ENCODE measurements around the gene VTI1A.

The VTI1A gene

DNA sequence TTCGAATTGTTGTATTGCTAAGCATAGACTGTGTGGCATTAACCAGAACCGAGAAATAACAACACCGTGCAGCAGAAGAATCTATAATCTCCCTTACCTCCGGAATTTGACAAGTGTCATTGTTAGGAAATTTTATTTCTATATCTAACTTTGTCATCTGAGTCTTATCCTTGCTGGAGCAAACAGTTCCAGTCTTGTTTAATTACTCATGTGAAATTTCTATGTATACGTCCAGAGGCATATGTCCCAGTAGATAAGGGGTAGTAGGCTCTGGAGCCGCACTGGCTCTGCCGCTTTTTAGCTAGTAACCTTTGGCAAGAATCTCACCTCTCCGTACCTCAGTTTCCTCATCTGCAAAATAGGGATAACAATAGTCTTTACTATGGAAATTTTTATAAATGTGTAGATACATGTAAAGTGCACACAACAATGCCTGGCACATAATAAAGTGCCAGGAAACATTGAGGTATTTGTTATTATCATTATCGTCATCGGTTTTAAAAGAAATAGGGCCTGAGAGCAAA is 228.6 kb downstream of the VTI1A start:
- H3K27ac ChIP-seq (ENCODE audit: extremely low read depth, low read depth, low read length): no peak overlapping the region
- TF ChIP-seq MZF1 (tag by site-specific recombination; IDR thresholded peaks at IDR 0.05; ENCODE audit: borderline replicate concordance) (no peak), SCRT2 (tag by site-specific recombination; IDR thresholded peaks at IDR 0.05) (no peak), ZFP3 (tag by site-specific recombination; IDR thresholded peaks at IDR 0.05; ENCODE audit: low read depth) (no peak), ZXDB (tag by site-specific recombination; IDR thresholded peaks at IDR 0.05) (no peak), MYNN (tag by site-specific recombination; IDR thresholded peaks at IDR 0.05; ENCODE audit: borderline replicate concordance) (no peak), KLF10 (tag by site-specific recombination; IDR thresholded peaks at IDR 0.05) (no peak), ZNF140 (tag by site-specific recombination; IDR thresholded peaks at IDR 0.05) (no peak), ZBTB7A (tag by site-specific recombination; IDR thresholded peaks at IDR 0.05; ENCODE audit: low read depth) (no peak), ZNF175 (tag by site-specific recombination; IDR thresholded peaks at IDR 0.05) (no peak), ZNF677 (tag by site-specific recombination; IDR thresholded peaks at IDR 0.05) (no peak), ZNF302 (tag by site-specific recombination; IDR thresholded peaks at IDR 0.05; ENCODE audit: low read depth) (no peak), ZNF621 (tag by site-specific recombination; IDR thresholded peaks at IDR 0.05) (no peak), ZNF658 (tag by site-specific recombination; IDR thresholded peaks at IDR 0.05) (no peak), REPIN1 (tag by site-specific recombination; IDR thresholded peaks at IDR 0.05; ENCODE audit: low read depth) (no peak), ZNF707 (tag by site-specific recombination; IDR thresholded peaks at IDR 0.05) (no peak)
- TF ChIP-seq, protein P1, sequence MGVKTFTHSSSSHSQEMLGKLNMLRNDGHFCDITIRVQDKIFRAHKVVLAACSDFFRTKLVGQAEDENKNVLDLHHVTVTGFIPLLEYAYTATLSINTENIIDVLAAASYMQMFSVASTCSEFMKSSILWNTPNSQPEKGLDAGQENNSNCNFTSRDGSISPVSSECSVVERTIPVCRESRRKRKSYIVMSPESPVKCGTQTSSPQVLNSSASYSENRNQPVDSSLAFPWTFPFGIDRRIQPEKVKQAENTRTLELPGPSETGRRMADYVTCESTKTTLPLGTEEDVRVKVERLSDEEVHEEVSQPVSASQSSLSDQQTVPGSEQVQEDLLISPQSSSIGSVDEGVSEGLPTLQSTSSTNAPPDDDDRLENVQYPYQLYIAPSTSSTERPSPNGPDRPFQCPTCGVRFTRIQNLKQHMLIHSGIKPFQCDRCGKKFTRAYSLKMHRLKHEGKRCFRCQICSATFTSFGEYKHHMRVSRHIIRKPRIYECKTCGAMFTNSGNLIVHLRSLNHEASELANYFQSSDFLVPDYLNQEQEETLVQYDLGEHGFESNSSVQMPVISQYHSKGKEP (tag by site-specific recombination; IDR thresholded peaks at IDR 0.05): no peak
- TF ChIP-seq, protein P2, sequence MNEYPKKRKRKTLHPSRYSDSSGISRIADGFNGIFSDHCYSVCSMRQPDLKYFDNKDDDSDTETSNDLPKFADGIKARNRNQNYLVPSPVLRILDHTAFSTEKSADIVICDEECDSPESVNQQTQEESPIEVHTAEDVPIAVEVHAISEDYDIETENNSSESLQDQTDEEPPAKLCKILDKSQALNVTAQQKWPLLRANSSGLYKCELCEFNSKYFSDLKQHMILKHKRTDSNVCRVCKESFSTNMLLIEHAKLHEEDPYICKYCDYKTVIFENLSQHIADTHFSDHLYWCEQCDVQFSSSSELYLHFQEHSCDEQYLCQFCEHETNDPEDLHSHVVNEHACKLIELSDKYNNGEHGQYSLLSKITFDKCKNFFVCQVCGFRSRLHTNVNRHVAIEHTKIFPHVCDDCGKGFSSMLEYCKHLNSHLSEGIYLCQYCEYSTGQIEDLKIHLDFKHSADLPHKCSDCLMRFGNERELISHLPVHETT (tag by site-specific recombination; IDR thresholded peaks at IDR 0.05): no peak
- TF ChIP-seq, protein P3, sequence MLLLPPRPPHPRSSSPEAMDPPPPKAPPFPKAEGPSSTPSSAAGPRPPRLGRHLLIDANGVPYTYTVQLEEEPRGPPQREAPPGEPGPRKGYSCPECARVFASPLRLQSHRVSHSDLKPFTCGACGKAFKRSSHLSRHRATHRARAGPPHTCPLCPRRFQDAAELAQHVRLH (tag by site-specific recombination; IDR thresholded peaks at IDR 0.05): no peak
- TF ChIP-seq, protein P4, sequence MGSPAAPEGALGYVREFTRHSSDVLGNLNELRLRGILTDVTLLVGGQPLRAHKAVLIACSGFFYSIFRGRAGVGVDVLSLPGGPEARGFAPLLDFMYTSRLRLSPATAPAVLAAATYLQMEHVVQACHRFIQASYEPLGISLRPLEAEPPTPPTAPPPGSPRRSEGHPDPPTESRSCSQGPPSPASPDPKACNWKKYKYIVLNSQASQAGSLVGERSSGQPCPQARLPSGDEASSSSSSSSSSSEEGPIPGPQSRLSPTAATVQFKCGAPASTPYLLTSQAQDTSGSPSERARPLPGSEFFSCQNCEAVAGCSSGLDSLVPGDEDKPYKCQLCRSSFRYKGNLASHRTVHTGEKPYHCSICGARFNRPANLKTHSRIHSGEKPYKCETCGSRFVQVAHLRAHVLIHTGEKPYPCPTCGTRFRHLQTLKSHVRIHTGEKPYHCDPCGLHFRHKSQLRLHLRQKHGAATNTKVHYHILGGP (tag by site-specific recombination; IDR thresholded peaks at IDR 0.05): no peak
- H3K4me3 ChIP-seq (ENCODE audit: low read depth, low read length): no peak overlapping the region
- H3K36me3 ChIP-seq (ENCODE audit: control insufficient read depth in 2 of 2, insufficient read depth in 1 of 2, low read length in 2 of 2): no peaks in the 10 kb centered on the region
- ChIA-PET POLR2A (no interaction called here), CTCF (no interaction called here)
- H3K9me3 ChIP-seq (ENCODE audit: control insufficient read depth, insufficient read depth, low read depth, low read length): no peaks in the 10 kb centered on the region
- H3K4me1 ChIP-seq (ENCODE audit: control insufficient read depth, insufficient read depth, low read length): peaks cover 16% of the 10 kb centered on the region

DNA sequence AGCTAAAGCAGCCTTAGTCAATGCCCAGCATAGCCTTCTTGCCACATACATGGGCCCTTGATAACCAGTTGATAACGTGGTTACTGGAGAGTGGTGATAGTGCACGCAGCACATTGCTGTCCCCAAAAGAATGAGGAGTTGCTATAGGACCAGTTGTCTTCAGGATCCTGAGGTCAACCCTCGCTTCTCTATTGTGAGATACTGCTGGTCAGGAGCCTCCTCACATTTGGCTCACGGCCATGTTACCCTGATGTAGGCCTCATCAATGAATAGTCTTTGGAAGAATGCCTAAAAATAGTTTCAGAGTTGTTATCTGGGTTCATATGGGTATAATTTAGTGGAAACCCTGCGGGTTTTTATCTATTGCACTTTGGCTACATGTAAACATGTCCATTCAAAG is 230.7 kb downstream of the VTI1A start:
- H3K27ac ChIP-seq (ENCODE audit: extremely low read depth, low read depth, low read length): no peak overlapping the region
- CTCF ChIA-PET: no interaction called here
- H3K9me3 ChIP-seq (ENCODE audit: control insufficient read depth, insufficient read depth, low read depth, low read length): no peaks in the 10 kb centered on the region
- H3K4me3 ChIP-seq (ENCODE audit: low read depth, low read length): no peak overlapping the region
- H3K4me1 ChIP-seq (ENCODE audit: control insufficient read depth, insufficient read depth, low read length): peaks cover 16% of the 10 kb centered on the region
- no peak for TF ChIP-seq ZNF16 (tag by site-specific recombination; IDR thresholded peaks at IDR 0.05; ENCODE audit: low read depth)
- TF ChIP-seq EGR2 (tag by site-specific recombination; IDR thresholded peaks at IDR 0.05; ENCODE audit: low read depth): no peak
- TF ChIP-seq, protein P5, sequence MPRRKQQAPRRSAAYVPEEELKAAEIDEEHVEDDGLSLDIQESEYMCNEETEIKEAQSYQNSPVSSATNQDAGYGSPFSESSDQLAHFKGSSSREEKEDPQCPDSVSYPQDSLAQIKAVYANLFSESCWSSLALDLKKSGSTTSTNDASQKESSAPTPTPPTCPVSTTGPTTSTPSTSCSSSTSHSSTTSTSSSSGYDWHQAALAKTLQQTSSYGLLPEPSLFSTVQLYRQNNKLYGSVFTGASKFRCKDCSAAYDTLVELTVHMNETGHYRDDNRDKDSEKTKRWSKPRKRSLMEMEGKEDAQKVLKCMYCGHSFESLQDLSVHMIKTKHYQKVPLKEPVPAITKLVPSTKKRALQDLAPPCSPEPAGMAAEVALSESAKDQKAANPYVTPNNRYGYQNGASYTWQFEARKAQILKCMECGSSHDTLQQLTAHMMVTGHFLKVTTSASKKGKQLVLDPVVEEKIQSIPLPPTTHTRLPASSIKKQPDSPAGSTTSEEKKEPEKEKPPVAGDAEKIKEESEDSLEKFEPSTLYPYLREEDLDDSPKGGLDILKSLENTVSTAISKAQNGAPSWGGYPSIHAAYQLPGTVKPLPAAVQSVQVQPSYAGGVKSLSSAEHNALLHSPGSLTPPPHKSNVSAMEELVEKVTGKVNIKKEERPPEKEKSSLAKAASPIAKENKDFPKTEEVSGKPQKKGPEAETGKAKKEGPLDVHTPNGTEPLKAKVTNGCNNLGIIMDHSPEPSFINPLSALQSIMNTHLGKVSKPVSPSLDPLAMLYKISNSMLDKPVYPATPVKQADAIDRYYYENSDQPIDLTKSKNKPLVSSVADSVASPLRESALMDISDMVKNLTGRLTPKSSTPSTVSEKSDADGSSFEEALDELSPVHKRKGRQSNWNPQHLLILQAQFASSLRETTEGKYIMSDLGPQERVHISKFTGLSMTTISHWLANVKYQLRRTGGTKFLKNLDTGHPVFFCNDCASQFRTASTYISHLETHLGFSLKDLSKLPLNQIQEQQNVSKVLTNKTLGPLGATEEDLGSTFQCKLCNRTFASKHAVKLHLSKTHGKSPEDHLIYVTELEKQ (tag by site-specific recombination; IDR thresholded peaks at IDR 0.05; ENCODE audit: borderline replicate concordance): no peak
- no peak for TF ChIP-seq KLF9 (tag by site-specific recombination; IDR thresholded peaks at IDR 0.05; ENCODE audit: low read depth)
- H3K36me3 ChIP-seq (ENCODE audit: control insufficient read depth in 2 of 2, insufficient read depth in 1 of 2, low read length in 2 of 2): no peaks in the 10 kb centered on the region; a peak in 1 of 3 replicates
- POLR2A ChIA-PET: no interaction called here
